VCaP (cell line): ENCODE data around the gene PCNT.
"Not testable (repeated sequence)": the region's sequence is repeated elsewhere in the genome, so short reads cannot be mapped to it uniquely, and the experiment has no call there.

Experiments
- H3K27ac ChIP-seq: fragments of 450-650 bp; 2 replicates; pipeline ENCODE4 v1.5.1; 2017
- TF ChIP-seq, protein P1 (sequence below): fragments of 450-650 bp; conservative IDR thresholded peaks from 2 replicates; pipeline ENCODE4 v1.5.1; 2017; ENCODE audit warnings: mild to moderate bottlenecking, moderate library complexity

PCNT gene

DNA sequence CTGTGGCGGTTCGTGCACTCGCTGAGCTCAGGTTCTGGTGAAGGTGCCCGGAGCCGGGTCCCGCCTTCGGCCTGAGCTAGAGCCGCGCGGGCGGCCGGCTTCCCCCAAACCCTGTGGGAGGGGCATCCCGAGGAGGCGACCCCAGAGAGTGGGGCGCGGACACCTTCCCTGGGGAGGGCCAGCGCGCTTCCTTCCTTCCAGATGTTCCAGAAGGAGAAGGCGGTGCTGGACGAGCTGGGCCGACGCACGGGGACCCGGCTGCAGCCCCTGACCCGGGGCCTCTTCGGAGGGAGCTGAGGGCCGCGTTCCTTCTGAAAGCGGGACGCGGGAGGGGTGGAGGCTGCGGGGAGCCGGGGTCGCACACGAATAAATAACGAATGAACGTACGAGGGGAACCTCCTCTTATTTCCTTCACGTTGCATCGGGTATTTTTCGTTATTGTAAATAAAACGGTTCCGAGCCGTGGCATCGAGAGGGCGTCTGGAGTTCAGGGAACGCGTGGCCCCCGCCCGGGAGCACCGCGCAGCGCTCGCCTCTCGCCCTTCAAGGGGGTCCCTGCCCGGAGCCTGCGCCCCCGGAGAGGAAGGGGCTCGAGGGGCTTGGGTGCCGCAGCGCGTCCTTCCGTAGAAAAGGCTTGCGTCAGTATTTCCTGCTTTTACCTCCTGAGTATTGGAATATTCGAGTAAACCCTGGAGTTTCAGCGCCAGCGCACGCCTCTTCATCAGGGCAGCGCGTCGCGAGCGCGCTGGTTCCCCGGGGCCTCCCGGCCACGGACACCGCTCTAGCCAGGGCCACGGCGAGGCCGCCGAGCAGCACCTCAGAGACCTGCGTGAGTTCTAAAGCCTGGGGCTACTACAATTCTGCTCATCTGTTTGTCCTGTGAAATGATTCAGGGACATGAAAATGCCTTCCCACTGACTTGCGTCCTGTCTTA lies 26.4 kb upstream of the PCNT start:
- TF ChIP-seq, protein P1, sequence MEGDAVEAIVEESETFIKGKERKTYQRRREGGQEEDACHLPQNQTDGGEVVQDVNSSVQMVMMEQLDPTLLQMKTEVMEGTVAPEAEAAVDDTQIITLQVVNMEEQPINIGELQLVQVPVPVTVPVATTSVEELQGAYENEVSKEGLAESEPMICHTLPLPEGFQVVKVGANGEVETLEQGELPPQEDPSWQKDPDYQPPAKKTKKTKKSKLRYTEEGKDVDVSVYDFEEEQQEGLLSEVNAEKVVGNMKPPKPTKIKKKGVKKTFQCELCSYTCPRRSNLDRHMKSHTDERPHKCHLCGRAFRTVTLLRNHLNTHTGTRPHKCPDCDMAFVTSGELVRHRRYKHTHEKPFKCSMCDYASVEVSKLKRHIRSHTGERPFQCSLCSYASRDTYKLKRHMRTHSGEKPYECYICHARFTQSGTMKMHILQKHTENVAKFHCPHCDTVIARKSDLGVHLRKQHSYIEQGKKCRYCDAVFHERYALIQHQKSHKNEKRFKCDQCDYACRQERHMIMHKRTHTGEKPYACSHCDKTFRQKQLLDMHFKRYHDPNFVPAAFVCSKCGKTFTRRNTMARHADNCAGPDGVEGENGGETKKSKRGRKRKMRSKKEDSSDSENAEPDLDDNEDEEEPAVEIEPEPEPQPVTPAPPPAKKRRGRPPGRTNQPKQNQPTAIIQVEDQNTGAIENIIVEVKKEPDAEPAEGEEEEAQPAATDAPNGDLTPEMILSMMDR: no peak
- H3K27ac ChIP-seq: no peak overlapping the region

DNA sequence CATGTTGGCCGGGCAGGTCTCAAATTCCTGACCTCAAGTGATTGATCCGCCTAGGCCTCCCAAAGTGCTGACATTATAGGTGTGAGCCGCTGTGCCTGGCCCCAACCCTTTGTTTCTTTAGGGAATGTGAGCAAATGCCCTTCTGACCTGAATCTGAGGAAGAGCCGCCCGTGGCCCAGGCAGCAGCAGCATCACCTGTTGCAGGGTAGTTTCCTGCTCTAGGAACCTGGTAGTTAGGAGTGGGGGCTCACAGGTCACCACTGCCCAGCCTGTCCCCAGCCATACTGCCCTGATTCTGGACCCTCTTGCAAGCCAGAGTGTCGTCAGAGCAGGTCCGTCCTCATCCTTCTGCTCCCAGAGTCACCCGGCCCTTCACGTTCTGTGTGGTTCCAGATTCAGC lies 24.8 kb upstream of the PCNT start:
- no peak overlapping the region for H3K27ac ChIP-seq
- TF ChIP-seq, protein P1: no peak

DNA sequence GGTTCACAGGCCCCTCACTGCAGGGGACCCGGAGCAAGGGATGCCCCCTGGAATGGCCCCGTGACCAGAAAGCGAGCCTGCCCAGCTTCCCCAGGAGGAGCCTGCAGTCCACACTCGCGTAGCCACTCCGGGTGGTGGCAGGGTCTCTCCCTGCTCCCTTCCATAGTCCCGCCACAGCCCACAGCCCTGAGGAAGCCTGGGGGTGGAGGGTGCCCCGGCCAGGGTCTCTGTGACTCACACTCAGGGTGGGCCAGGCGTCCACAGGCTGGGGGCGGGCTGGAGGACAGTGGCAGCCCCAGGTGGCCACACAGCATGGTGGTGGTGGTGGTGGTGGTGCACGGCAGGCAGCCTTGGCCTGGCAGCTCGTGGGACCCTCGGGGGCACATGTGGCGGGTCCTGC lies 22.2 kb upstream of the PCNT start:
- no peak overlapping the region for H3K27ac ChIP-seq
- TF ChIP-seq, protein P1: no peak

DNA sequence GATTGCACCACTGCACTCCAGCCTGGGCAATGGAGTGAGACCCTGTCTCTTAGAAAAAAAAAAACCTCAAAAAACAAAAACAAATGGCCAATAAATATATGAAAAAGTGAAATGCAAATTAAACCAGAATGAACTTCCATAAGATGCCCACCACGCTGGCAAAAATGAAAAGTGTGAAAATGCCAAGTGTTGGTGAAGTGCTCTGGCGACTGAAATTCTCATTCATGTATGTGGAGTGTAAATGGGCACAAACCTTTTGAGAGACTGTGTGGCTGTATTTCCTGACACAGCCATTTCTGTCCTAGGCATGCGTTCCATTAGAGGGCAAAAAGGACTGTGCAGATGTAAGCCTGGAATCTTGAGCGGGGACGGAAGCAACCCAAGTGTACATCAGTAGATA lies 19.5 kb upstream of the PCNT start:
- TF ChIP-seq, protein P1: no peak
- no peak overlapping the region for H3K27ac ChIP-seq

DNA sequence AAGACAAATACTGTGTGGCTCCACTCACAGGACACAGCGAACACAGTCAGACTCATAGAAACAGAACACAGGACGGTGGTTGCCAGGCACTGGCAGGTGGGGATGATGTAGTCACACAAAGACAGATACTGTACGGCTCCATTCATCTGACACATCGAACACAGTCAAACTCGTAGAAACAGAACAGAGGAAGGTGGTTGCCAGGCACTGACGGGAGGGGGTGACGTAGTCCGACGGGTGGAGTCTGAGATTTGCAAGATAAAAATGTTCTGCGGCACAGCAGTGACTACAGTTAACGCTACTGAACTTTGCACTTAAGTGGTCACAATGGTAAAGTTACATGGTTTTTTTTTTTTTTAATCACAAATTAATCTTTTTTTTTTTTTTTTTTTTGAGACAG lies 19.0 kb upstream of the PCNT start:
- TF ChIP-seq, protein P1: no peak
- H3K27ac ChIP-seq: no peak overlapping the region

DNA sequence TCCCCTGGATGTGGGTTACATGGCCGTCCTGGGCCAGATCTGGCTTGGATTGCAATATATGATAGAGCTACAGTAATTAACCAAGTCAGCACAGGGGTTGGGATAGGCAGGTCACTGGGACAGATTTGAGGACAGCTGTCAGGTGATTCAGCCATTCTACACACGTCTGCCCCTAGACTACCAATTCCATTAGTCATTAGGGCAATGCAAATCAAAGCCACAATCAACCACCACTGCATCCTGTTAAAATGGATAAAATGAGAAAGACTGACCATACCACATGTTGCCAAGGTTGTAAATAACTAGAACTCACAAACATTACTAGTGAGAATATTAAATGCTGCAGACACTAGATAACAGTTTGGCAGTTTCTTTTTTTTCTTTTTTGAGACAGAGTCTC lies 16.3 kb upstream of the PCNT start:
- no peak overlapping the region for H3K27ac ChIP-seq
- TF ChIP-seq, protein P1: no peak

DNA sequence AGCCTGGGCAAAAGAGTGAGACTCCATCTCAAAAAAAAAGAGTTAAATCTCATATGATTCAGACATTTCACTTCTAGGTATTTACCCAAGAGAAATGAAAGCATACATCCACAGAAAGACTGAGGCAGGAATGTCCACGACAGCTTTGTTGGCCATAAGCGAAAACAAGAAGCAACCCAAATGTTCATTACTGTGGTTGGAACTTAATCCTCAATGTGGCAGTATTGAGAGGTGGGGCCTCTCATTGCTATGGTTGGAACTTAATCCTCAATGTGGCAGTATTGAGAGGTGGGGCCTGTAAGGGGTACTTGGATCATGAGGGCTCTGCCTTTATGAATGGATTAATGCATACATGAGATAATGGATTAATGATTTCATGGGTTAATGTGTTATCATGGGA lies 15.5 kb upstream of the PCNT start:
- TF ChIP-seq, protein P1: no peak
- no peak overlapping the region for H3K27ac ChIP-seq

DNA sequence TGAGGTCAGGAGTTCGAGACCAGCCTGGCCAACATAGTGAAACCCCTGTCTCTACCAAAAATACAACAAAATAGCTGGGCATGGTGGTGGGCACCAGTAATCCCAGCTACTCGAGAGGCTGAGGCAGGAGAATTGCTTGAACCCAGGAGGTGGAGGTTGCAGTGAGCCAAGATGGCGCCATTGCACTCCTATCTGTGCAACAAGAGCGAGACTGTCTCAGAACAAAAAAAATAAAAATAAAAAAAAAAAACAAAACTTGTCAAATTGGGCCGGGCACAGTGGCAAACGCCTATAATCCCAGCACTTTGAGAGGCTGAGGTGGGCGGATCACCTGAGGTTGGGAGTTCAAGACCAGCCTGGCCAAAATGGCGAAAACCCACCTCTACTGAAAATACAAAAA lies 13.7 kb upstream of the PCNT start:
- not testable (repeated sequence) for H3K27ac ChIP-seq
